ENCODE measurements around the gene FANCC.

DNA sequence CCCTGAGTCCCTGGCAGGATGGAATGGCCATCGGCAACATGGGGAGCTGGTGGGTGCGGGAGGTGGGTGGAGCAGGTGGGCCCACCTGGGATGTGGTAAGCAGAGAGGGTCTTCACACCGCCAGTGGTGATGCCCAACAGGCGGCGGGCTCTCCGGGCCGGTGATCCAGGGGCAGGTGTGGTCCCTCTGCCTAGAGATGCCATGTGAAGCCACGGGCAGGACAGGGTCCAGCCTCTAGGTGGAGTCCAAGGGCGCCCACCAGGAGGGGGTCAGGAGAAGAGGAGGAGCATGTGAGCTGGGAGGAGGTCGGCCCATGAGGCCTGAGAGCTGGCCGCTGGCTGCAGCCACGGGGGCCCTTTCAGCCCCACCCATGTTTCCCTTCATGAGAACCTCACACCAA, 221.1 kb downstream of the FANCC start:
- TF ChIP-seq, protein P1, sequence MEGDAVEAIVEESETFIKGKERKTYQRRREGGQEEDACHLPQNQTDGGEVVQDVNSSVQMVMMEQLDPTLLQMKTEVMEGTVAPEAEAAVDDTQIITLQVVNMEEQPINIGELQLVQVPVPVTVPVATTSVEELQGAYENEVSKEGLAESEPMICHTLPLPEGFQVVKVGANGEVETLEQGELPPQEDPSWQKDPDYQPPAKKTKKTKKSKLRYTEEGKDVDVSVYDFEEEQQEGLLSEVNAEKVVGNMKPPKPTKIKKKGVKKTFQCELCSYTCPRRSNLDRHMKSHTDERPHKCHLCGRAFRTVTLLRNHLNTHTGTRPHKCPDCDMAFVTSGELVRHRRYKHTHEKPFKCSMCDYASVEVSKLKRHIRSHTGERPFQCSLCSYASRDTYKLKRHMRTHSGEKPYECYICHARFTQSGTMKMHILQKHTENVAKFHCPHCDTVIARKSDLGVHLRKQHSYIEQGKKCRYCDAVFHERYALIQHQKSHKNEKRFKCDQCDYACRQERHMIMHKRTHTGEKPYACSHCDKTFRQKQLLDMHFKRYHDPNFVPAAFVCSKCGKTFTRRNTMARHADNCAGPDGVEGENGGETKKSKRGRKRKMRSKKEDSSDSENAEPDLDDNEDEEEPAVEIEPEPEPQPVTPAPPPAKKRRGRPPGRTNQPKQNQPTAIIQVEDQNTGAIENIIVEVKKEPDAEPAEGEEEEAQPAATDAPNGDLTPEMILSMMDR (IDR thresholded peaks at IDR 0.05; ENCODE audit: poor library complexity) = no peak
- TF ChIP-seq EZH2phosphoT487 (IDR thresholded peaks at IDR 0.05; ENCODE audit: low read depth, severe bottlenecking, unreplicated experiment) (no peak), EZH2 (IDR thresholded peaks at IDR 0.05; ENCODE audit: borderline replicate concordance) (no peak)
